HepG2 (cell line): Measurements from ENCODE around the gene ATR. TPM values are rescaled to one million over a fixed set of nuclear protein-coding genes. Genes with fewer than 3 reads are reported as not detected.

Experiments
- BORCS8-MEF2B ChIP-seq: sonication (generic); formaldehyde crosslinking; IDR thresholded peaks from 2 replicates; pipeline ENCODE4 v1.8.0; 2022; ENCODE audit warnings: mild to moderate bottlenecking, missing genetic modification reagents
- FOXO4 ChIP-seq: sonication (generic); formaldehyde crosslinking; conservative IDR thresholded peaks from 2 replicates; pipeline ENCODE4 v1.8.1; 2023; ENCODE audit warnings: missing genetic modification reagents
- HNRNPUL1 ChIP-seq: fragments of 200-400 bp; formaldehyde crosslinking; IDR thresholded peaks from 2 replicates; pipeline ENCODE4 v1.6.1; 2017; ENCODE audit warnings: low read depth, mild to moderate bottlenecking, low read length, moderate library complexity
- MAFK ChIP-seq, 2 experiments: IDR thresholded peaks in 1 of 2; conservative IDR thresholded peaks in 1 of 2; 2 replicates each; pipeline ENCODE4 v1.6.1; 2011; ENCODE audit warnings: improper control_type of control experiment in 2 of 2, low read length in 2 of 2
- NFE2 ChIP-seq: sonication (generic); formaldehyde crosslinking; IDR thresholded peaks from 2 replicates; pipeline ENCODE4 v1.4.0; 2020; ENCODE audit warnings: missing genetic modification reagents
- PBX2 ChIP-seq: IDR thresholded peaks from 2 replicates; pipeline ENCODE4 v1.6.1; 2016; ENCODE audit warnings: control low read depth
- POGK ChIP-seq: sonication (generic); formaldehyde crosslinking; conservative IDR thresholded peaks from 2 replicates; pipeline ENCODE4 v1.8.0; 2022; ENCODE audit warnings: mild to moderate bottlenecking, moderate library complexity, missing genetic modification reagents
- THRA ChIP-seq: sonication (generic); formaldehyde crosslinking; IDR thresholded peaks from 2 replicates; pipeline ENCODE4 v1.4.0; 2020; ENCODE audit warnings: missing genetic modification reagents, borderline replicate concordance
- ZNF296 ChIP-seq: sonication (generic); formaldehyde crosslinking; conservative IDR thresholded peaks from 2 replicates; pipeline ENCODE4 v1.5.0; 2020; ENCODE audit warnings: mild to moderate bottlenecking, missing genetic modification reagents
- ZNF362 ChIP-seq: sonication (generic); formaldehyde crosslinking; IDR thresholded peaks from 2 replicates; pipeline ENCODE4 v1.4.0; 2020; ENCODE audit warnings: missing genetic modification reagents, mild to moderate bottlenecking, borderline replicate concordance
- ZNF510 ChIP-seq: sonication (generic); formaldehyde crosslinking; IDR thresholded peaks from 2 replicates; pipeline ENCODE4 v1.4.0; 2020; ENCODE audit warnings: low read depth, mild to moderate bottlenecking, missing genetic modification reagents
- ZNF513 ChIP-seq: sonication (generic); formaldehyde crosslinking; conservative IDR thresholded peaks from 2 replicates; pipeline ENCODE4 v1.5.0; 2020; ENCODE audit warnings: missing genetic modification reagents
- ZNF567 ChIP-seq: sonication (generic); formaldehyde crosslinking; IDR thresholded peaks from 2 replicates; pipeline ENCODE4 v1.8.1; 2023; ENCODE audit warnings: mild to moderate bottlenecking, missing genetic modification reagents, borderline replicate concordance
- ZNF616 ChIP-seq: sonication (generic); formaldehyde crosslinking; IDR thresholded peaks from 2 replicates; pipeline ENCODE4 v1.5.0; 2020; ENCODE audit warnings: low read depth, mild to moderate bottlenecking, missing genetic modification reagents
- ZNF710 ChIP-seq: sonication (generic); formaldehyde crosslinking; IDR thresholded peaks from 2 replicates; pipeline ENCODE4 v1.5.0; 2020; ENCODE audit warnings: mild to moderate bottlenecking, missing genetic modification reagents, borderline replicate concordance
- ZSCAN20 ChIP-seq: sonication (generic); formaldehyde crosslinking; IDR thresholded peaks from 2 replicates; pipeline ENCODE4 v1.4.0; 2020; ENCODE audit warnings: missing genetic modification reagents, mild to moderate bottlenecking, borderline replicate concordance
- polyA plus RNA-seq, 8 experiments: library from polyadenylated mRNA; depleted of rRNA in 3 of 8; stranded (reverse) in 7 of 8; unstranded in 1 of 8; fragments of >200 nt; fragmentation: Illumina TruSeq in 4 of 8; extraction: Trizol in 4 of 8; gene quantifications; 2 replicates each; pipeline versions ENCODE4 v1.2.1 to v1.2.3, GENCODE V29; 2011 to 2016; ENCODE audit warnings: low read depth in 4 of 8, missing spikeins in 1 of 8, mixed read lengths in 1 of 8; ENCODE audit not compliant: insufficient read depth in 1 of 8
- total RNA-seq, 5 experiments: library from RNA; depleted of rRNA; stranded (reverse); fragments of >200 nt; fragmentation: Illumina TruSeq; extraction: Trizol; gene quantifications; 2 replicates each; pipeline ENCODE4 v1.2.3, GENCODE V29; 2016; ENCODE audit warnings: low read depth in 1 of 5

Gene ATR
- total and polyA plus RNA-seq, 2 of the 13 experiments (the other 11 are each of a cell fraction or from before 2014, with no cell fraction given), result 6.6 to 17.0 TPM

- TF ChIP-seq POGK (peak; percentile 92), ZNF567 (CRISPR knock-in tag) (peak; percentile 90; the same call in 1 of the 2 replicates), ZNF710 (peak; percentile 60; the same call in 1 of the 2 replicates), HNRNPUL1 (no peak), THRA (CRISPR knock-in tag) (peak; percentile 75; the same call in 1 of the 2 replicates), ZNF616 (CRISPR knock-in tag) (peak; percentile 68; the same call in 1 of the 2 replicates), PBX2 (no peak), ZNF296 (CRISPR knock-in tag) (0 out of 2 replicates have a peak, but pooled peaks have one; percentile 16), ZSCAN20 (CRISPR knock-in tag) (0 out of 2 replicates have a peak, but pooled peaks have one; percentile 63), FOXO4 (0 out of 2 replicates have a peak, but pooled peaks have one; percentile 86), ZNF362 (CRISPR knock-in tag) (no peak; the same call in 1 of the 2 replicates), NFE2 (CRISPR knock-in tag) (no peak), ZNF513 (CRISPR knock-in tag) (no peak), BORCS8-MEF2B (CRISPR knock-in tag) (peak; percentile 91), MAFK (conservative IDR thresholded peaks at IDR 0.05 in 1 of 2, IDR thresholded peaks at IDR 0.05 in 1 of 2; ENCODE audit: low read length in 2 of 2) (no peak), ZNF510 (CRISPR knock-in tag) (no peak; the same call in 1 of the 2 replicates)
Measured at GRCh38 chr3:142595951-142596725, 17.6 kb upstream of the ATR start, which contains the start of gene PLS1 (continued).
